Activated CD4-positive, alpha-beta memory T cell treated with anti-CD3 and anti-CD28 coated beads for 36 hours (primary cell): ENCODE results near the gene OPRM1. TPM values are rescaled to one million over a fixed set of nuclear protein-coding genes. Genes with fewer than 3 reads are reported as not detected.
A peak's percentile ranks its signal among the peaks of the same experiment; 100 is the strongest.
"Not testable (repeated sequence)": the region's sequence is repeated elsewhere in the genome, so short reads cannot be mapped to it uniquely, and the experiment has no call there.

ENCODE experiments used
- CTCF ChIA-PET: fragments of 350-600 bp; sonication (Branson Sonifier 250); formaldehyde crosslinking; loops from one replicate; lab custom pipeline; 2021; ENCODE audit warnings: antibody characterized with exemption, inconsistent platforms; lab: Charles Lee
- POLR2A ChIA-PET: fragments of 350-600 bp; sonication (Branson Sonifier 250); formaldehyde crosslinking; loops from one replicate; lab custom pipeline; 2021; ENCODE audit warnings: antibody characterized with exemption; lab: Charles Lee
- DNase-seq: peaks from one replicate; pipeline ENCODE4 v3.0.0-alpha.2; 2020
- H3K27ac Mint-ChIP-seq: one replicate; pipeline ENCODE4 v1.8.0; 2021; ENCODE audit warnings: mixed read lengths
- H3K27me3 Mint-ChIP-seq: one replicate; pipeline ENCODE4 v1.8.0; 2021; ENCODE audit warnings: mixed read lengths
- H3K36me3 Mint-ChIP-seq: one replicate; pipeline ENCODE4 v1.8.0; 2021; ENCODE audit warnings: mixed read lengths
- H3K4me1 Mint-ChIP-seq: one replicate; pipeline ENCODE4 v1.8.0; 2021; ENCODE audit warnings: low read depth, mixed read lengths
- H3K4me3 Mint-ChIP-seq: one replicate; pipeline ENCODE4 v1.8.0; 2021; ENCODE audit warnings: mild to moderate bottlenecking, mixed read lengths
- H3K9me3 Mint-ChIP-seq: one replicate; pipeline ENCODE4 v1.8.0; 2021; ENCODE audit warnings: mixed read lengths
- intact Hi-C: fragments of 100-400 bp; cut with micrococcal nuclease; formaldehyde crosslinking; loops from one replicate; pipeline ENCODE4 v1.15.1; 2023
- total RNA-seq, 2 experiments: library from RNA; stranded (reverse); gene quantifications; one replicate each; pipeline ENCODE4 v1.2.3, GENCODE V29; 2021

The OPRM1 gene
- total RNA-seq, 2 experiments from 2014 or later: not detected

DNA sequence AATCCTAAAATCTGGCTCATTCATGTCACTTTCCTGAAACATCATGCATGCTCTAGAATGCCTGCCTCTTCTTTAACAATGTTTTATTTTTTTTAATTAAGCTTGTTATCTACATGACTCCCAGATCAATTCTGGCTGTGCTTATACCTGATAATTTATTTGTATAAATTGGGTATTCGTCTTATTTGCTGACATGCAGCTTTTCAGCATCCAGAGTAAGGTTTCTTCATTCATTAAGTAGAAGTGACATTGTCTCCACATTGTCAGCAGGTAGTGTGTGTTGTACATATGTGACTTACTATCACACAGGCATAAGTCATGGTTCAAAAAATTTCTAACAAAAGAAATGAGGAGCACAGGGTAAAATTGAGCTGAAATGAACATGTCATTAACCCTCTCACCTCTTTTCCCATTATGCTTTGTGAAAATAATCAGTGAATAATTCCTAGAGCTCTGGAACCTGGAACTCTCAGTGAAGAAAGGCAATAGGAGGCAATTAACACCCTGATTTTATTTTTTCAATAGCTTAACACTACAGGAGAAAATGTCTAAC, 157.4 kb downstream of the OPRM1 start:
- Mint-ChIP-seq H3K4me1 (peaks cover 60% of the 10 kb centered on the region), H3K27me3 (no peaks in the 10 kb centered on the region), H3K4me3 (no peak overlapping the region), H3K36me3 (peaks cover 32% of the 10 kb centered on the region), H3K27ac (no peak overlapping the region), H3K9me3 (peaks cover 3% of the 10 kb centered on the region)
- POLR2A ChIA-PET: no interaction called here
- DNase-seq: no peak
- CTCF ChIA-PET: interaction anchor here (0.8 to 1.3 kb wide), 3 partner anchors 44 to 46 kb away, joined by 3 read pairs; no protein-coding TSS in a partner anchor
- intact Hi-C loops: loop anchor here (2.0 kb wide), 2 partner anchors 40 to 50 kb away; no protein-coding TSS in a partner anchor

DNA sequence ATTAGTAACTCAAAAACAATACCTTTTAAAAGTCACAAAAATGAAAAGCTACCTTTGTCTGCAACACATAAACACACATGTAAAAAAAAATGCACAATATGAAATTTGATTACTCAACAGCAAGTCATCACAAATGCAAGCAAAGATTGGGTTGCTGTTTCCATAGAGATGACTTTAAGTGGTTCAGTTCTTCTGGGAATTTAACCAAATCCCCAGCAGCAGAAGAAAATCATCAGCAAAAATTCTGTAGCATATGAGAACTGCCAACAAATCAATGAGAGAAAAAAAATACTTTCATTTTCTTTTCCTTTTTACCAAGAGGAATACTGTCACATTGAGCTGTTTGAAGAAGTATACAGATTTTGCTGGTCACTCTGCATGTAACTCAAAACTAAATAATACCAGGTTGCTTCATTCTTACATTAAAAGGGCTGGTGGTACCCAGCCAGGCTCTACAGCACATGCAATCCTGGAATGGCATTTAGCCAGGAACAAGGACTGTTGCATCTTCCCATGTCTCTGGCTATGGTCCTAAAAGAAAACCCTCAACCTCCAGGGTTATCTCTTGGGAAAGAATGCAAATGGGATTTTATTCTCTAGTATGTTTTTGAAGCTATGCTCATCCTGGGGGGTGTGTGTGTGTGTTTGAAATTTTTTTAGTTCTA, 158.3 kb downstream of the OPRM1 start:
- Mint-ChIP-seq H3K9me3 (no peaks in the 10 kb centered on the region), H3K27ac (peak overlapping the region; percentile 39), H3K4me3 (peak overlapping the region; percentile 14), H3K36me3 (peaks cover 38% of the 10 kb centered on the region), H3K27me3 (no peaks in the 10 kb centered on the region), H3K4me1 (peaks cover 55% of the 10 kb centered on the region)
- ChIA-PET POLR2A (no interaction called here), CTCF (interaction anchor here (0.8 to 1.3 kb wide), 4 partner anchors 43 to 45 kb away, joined by 3 read pairs; no protein-coding TSS in a partner anchor)
- no peak for DNase-seq
- intact Hi-C loops: loop anchor here (1.0 to 2.0 kb wide), 3 partner anchors 33 to 49 kb away; no protein-coding TSS in a partner anchor

GRCh38 chr6:154201688-154202087, 162.6 kb downstream of the OPRM1 start:
- POLR2A ChIA-PET, intact Hi-C loops, H3K9me3 Mint-ChIP-seq, H3K27me3 Mint-ChIP-seq, CTCF ChIA-PET, H3K4me3 Mint-ChIP-seq, DNase-seq, H3K27ac Mint-ChIP-seq: not testable (repeated sequence)
- Mint-ChIP-seq H3K4me1 (peaks cover 56% of the 10 kb centered on the region), H3K36me3 (peaks cover 51% of the 10 kb centered on the region)

DNA sequence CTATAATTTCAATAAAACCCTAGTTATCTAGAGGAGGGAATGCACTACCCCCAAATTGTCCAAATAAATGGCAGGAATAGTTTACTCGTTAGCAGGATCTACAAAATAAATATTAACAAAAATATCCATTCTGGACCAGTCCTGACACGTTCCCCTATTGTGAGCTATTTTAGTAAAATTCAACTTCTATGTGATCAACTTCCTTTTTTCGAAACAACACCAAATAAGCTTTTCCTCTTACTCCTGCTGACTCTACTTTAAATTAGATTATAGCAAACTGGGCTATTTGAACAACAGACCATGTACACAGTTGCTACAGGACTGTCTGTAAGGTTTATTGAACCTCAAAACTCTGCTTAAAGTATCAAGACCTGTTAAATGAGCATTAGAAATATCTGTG, 163.3 kb downstream of the OPRM1 start:
- peaks cover 54% of the 10 kb centered on the region for H3K36me3 Mint-ChIP-seq
- H3K27ac Mint-ChIP-seq: no peak overlapping the region
- POLR2A ChIA-PET: interaction anchor here (1.6 kb wide), 1 partner anchor 41 kb away, joined by 3 read pairs; no protein-coding TSS in a partner anchor
- no peaks in the 10 kb centered on the region for H3K27me3 Mint-ChIP-seq
- intact Hi-C loops: no loop called here
- no peak overlapping the region for H3K4me3 Mint-ChIP-seq
- DNase-seq: no peak
- peaks cover 52% of the 10 kb centered on the region for H3K4me1 Mint-ChIP-seq
- CTCF ChIA-PET: no interaction called here
- no peaks in the 10 kb centered on the region for H3K9me3 Mint-ChIP-seq

GRCh38 chr6:154202958-154203357, 163.9 kb downstream of the OPRM1 start:
- Mint-ChIP-seq H3K4me1 (peaks cover 49% of the 10 kb centered on the region), H3K4me3 (no peak overlapping the region), H3K36me3 (peaks cover 57% of the 10 kb centered on the region), H3K9me3 (no peaks in the 10 kb centered on the region), H3K27ac (no peak overlapping the region), H3K27me3 (no peaks in the 10 kb centered on the region)
- CTCF ChIA-PET: no interaction called here
- DNase-seq: no peak
- intact Hi-C loops: no loop called here
- POLR2A ChIA-PET: interaction anchor here (1.6 kb wide), 1 partner anchor 41 kb away, joined by 3 read pairs; no protein-coding TSS in a partner anchor

- POLR2A ChIA-PET: no interaction called here
- H3K9me3 Mint-ChIP-seq: no peaks in the 10 kb centered on the region
- no peak for DNase-seq
- H3K36me3 Mint-ChIP-seq: peaks cover 52% of the 10 kb centered on the region
- intact Hi-C loops: no loop called here
- no peak overlapping the region for H3K27ac Mint-ChIP-seq
- no peaks in the 10 kb centered on the region for H3K27me3 Mint-ChIP-seq
- CTCF ChIA-PET: no interaction called here
- no peak overlapping the region for H3K4me3 Mint-ChIP-seq
- peaks cover 42% of the 10 kb centered on the region for H3K4me1 Mint-ChIP-seq
These were observed 167.1 kb downstream of the OPRM1 start for GRCh38 chr6:154206141-154206540.

- peaks cover 39% of the 10 kb centered on the region for H3K4me1 Mint-ChIP-seq
- POLR2A ChIA-PET: no interaction called here
- no peak for DNase-seq
- no peaks in the 10 kb centered on the region for H3K9me3 Mint-ChIP-seq
- H3K27me3 Mint-ChIP-seq: no peaks in the 10 kb centered on the region
- H3K4me3 Mint-ChIP-seq: no peak overlapping the region
- H3K36me3 Mint-ChIP-seq: peaks cover 48% of the 10 kb centered on the region
- CTCF ChIA-PET: interaction anchor here (0.7 kb wide), 1 partner anchor 28 kb away, joined by 4 read pairs; no protein-coding TSS in a partner anchor
- no peak overlapping the region for H3K27ac Mint-ChIP-seq
- intact Hi-C loops: no loop called here
These were observed 168.0 kb downstream of the OPRM1 start for GRCh38 chr6:154206996-154207395.

DNA sequence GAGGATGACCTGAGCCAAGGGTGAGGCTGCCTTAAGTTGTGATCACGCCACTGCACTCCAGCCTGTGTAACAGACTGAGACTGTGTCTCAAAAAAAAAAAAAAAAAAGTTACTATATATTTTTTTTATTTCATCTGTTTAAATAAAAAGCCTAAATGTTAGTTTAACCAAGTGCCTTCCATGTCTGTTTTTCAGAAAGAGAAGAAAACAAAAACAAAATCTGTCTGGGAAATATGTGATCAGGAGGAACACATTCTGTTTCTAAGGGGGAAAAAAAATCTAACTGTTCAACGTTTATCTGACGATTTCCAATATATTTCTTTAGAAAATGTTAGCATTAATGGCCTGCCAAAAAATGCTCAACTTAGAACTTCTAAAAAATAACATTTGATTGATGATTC, 170.5 kb downstream of the OPRM1 start:
- intact Hi-C loops: no loop called here
- no peak overlapping the region for H3K27ac Mint-ChIP-seq
- no peak overlapping the region for H3K4me3 Mint-ChIP-seq
- ChIA-PET POLR2A (no interaction called here), CTCF (no interaction called here)
- peaks cover 42% of the 10 kb centered on the region for H3K4me1 Mint-ChIP-seq
- H3K27me3 Mint-ChIP-seq: no peaks in the 10 kb centered on the region
- H3K9me3 Mint-ChIP-seq: no peaks in the 10 kb centered on the region
- no peak for DNase-seq
- peaks cover 46% of the 10 kb centered on the region for H3K36me3 Mint-ChIP-seq

GRCh38 chr6:154210678-154211077, 171.6 kb downstream of the OPRM1 start:
- CTCF ChIA-PET: interaction anchor here (1.0 kb wide), 1 partner anchor 9 kb away, joined by 5 read pairs; no protein-coding TSS in a partner anchor
- POLR2A ChIA-PET: interaction anchor here (1.0 kb wide), 1 partner anchor 13 kb away, joined by 3 read pairs; no protein-coding TSS in a partner anchor
- intact Hi-C loops: no loop called here
- DNase-seq: no peak
- Mint-ChIP-seq H3K4me3 (no peak overlapping the region), H3K36me3 (peaks cover 41% of the 10 kb centered on the region), H3K27me3 (no peaks in the 10 kb centered on the region), H3K4me1 (peaks cover 45% of the 10 kb centered on the region), H3K27ac (no peak overlapping the region), H3K9me3 (no peaks in the 10 kb centered on the region)

GRCh38 chr6:154213782-154214181, 174.7 kb downstream of the OPRM1 start:
- Mint-ChIP-seq H3K36me3 (peaks cover 28% of the 10 kb centered on the region), H3K27me3 (no peaks in the 10 kb centered on the region), H3K27ac (no peak overlapping the region), H3K4me1 (peaks cover 47% of the 10 kb centered on the region), H3K4me3 (no peak overlapping the region), H3K9me3 (no peaks in the 10 kb centered on the region)
- no peak for DNase-seq
- ChIA-PET CTCF (interaction anchor here (1.3 to 1.5 kb wide), 2 partner anchors 59 to 63 kb away, joined by 3 read pairs; no protein-coding TSS in a partner anchor), POLR2A (interaction anchor here (1.3 kb wide), 1 partner anchor 16 kb away, joined by 3 read pairs; no protein-coding TSS in a partner anchor)
- intact Hi-C loops: no loop called here

- peak overlapping the region; percentile 68 for H3K4me3 Mint-ChIP-seq
- peak; percentile 57 for DNase-seq
- POLR2A ChIA-PET: interaction anchor here (0.6 to 1.4 kb wide), 2 partner anchors 10 to 451 kb away, joined by 3 read pairs; no protein-coding TSS in a partner anchor
- CTCF ChIA-PET: interaction anchor here (0.6 to 1.0 kb wide), 2 partner anchors 23 to 59 kb away, joined by 3 to 4 read pairs; no protein-coding TSS in a partner anchor
- H3K36me3 Mint-ChIP-seq: peaks cover 10% of the 10 kb centered on the region
- intact Hi-C loops: loop anchor here (1.0 to 2.0 kb wide), 3 partner anchors 11 to 32 kb away; no protein-coding TSS in a partner anchor
- H3K27me3 Mint-ChIP-seq: no peaks in the 10 kb centered on the region
- peak overlapping the region; percentile 88 for H3K27ac Mint-ChIP-seq
- H3K9me3 Mint-ChIP-seq: no peaks in the 10 kb centered on the region
- peaks cover 62% of the 10 kb centered on the region for H3K4me1 Mint-ChIP-seq
These were observed 179.3 kb downstream of the OPRM1 start for GRCh38 chr6:154218301-154218700.

- peak overlapping the region; percentile 4 for H3K4me3 Mint-ChIP-seq
- intact Hi-C loops: loop anchor here (1.0 to 2.0 kb wide), 3 partner anchors 11 to 32 kb away; no protein-coding TSS in a partner anchor
- no peaks in the 10 kb centered on the region for H3K9me3 Mint-ChIP-seq
- no peaks in the 10 kb centered on the region for H3K27me3 Mint-ChIP-seq
- CTCF ChIA-PET: no interaction called here
- H3K27ac Mint-ChIP-seq: peak overlapping the region; percentile 5
- H3K36me3 Mint-ChIP-seq: peaks cover 10% of the 10 kb centered on the region
- DNase-seq: no peak
- peaks cover 62% of the 10 kb centered on the region for H3K4me1 Mint-ChIP-seq
- POLR2A ChIA-PET: interaction anchor here (1.4 kb wide), 1 partner anchor 11 kb away, joined by 3 read pairs; no protein-coding TSS in a partner anchor
These were observed 179.7 kb downstream of the OPRM1 start for GRCh38 chr6:154218787-154219186.
